ENCODE data around the gene NISCH.

DNA sequence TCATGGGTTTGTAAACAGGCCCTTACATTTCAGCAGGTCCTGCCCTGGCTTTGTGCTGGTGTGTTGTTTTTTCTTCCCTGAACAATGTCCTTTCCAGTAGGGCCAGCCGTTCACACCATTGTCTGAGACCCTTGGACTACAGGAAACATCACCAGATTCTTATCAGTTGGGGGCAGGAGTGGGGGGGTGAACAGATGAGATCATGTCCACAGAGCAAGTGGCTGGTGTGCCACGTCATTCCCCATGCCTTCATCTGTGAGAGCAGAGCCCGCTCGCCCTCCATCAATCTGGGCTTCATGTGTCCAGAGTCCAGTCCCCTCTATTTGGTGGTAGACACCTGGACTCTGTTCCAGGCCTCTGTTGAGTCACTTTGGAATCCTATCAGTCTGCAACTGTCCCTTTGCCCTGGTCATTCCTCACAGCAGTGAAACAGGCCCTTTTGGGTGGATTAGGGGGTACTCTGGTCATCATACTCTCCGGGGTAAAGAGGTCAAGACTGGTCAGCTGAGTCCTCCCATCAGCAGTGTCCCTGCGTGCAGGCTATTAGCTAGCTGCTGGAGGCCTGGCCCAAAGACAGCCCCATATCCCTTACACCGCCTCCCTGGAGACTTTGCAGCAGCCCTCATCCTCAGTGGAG lies 25.5 kb upstream of the NISCH start:
- TF ChIP-seq POLR2AphosphoS5 (IDR thresholded peaks at IDR 0.05; ENCODE audit: low read depth, low read length): no peak
- TF ChIP-seq YY1 (IDR thresholded peaks at IDR 0.05; ENCODE audit: low read depth, low read length): no peak
- TF ChIP-seq ASH2L (IDR thresholded peaks at IDR 0.05; ENCODE audit: low read length): no peak
- no peak for TF ChIP-seq CTCF (IDR thresholded peaks at IDR 0.05; ENCODE audit: control extremely low read depth in 1 of 3, insufficient read depth in 1 of 3, low read depth in 1 of 3, low read length in 3 of 3)

Measured in H1 (cell line).